ENCODE results near the gene MMD.
"Not testable (repeated sequence)": the region's sequence is repeated elsewhere in the genome, so short reads cannot be mapped to it uniquely, and the experiment has no call there.

MMD gene

GRCh38 chr17:55421179-55421934, at the start of gene MMD:
Gene MMD (minus strand): TSS chr17:55421835. CDS start chr17:55421695, 140 bp downstream.
- DNase-seq: peak; percentile 21

DNA sequence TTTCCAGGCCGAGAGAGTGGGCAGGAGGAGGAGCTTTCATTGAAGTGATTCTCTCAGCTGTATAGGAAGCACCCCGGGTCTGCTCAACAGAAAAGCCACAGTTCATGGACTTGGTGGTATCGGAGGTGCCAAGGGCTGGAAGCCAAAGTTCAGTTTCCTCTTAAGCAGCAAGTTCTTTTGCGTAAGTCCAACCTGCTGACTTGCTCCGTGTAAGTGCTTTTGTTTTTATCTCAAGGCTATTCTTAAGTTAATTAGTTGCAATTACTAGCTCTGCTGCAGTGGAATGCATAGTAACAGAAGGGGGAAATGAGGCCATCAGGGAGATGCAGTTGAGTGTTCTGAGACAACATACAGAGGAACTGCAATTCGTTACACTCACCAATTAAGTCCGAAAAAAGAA, 45.0 kb upstream of the MMD start:
- no peak for DNase-seq

- DNase-seq: not testable (repeated sequence)
Observed at GRCh38 chr17:55465771-55466170, 44.1 kb upstream of the MMD start.

- DNase-seq: no peak
Observed at GRCh38 chr17:55463600-55463999, 42.0 kb upstream of the MMD start.

- no peak for DNase-seq
Observed at GRCh38 chr17:55462711-55463110, 41.1 kb upstream of the MMD start.

GRCh38 chr17:55462234-55462633, 40.6 kb upstream of the MMD start:
- DNase-seq: no peak

- no peak for DNase-seq
Observed at GRCh38 chr17:55458978-55459377, 37.3 kb upstream of the MMD start.

DNA sequence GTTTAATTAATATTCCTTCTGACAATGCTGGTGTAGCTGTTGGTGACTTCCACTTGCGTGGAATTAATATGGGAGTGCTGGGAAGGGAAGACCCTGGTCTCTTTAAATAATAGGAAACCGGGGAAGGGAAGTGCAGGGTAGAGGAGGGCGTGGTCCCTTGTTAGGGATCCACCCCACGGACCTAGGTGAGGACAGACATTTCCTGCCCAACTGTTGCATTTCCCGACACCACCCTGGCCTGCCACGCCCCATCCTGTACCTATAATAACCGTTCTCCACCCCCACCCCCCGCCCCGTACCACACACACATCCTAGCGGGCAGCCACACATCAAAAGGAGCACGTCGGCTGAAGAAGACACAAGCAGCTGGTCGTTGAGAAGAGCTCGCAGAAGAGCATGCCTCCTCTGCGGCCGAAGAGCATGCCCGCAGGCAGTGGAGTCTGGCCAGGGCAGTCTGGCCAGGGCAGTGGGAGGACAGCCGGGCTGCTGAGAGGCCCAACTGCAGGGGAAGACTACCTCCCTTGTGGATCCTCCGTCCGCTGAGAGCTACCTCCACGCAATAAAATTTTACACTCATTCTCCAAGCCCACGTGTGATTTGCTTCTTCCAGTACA, 36.8 kb upstream of the MMD start:
- DNase-seq: no peak

- no peak for DNase-seq
Observed at GRCh38 chr17:55456307-55457240, 34.9 kb upstream of the MMD start.

- no peak for DNase-seq
Observed at GRCh38 chr17:55454906-55455474, 33.4 kb upstream of the MMD start.

- DNase-seq: no peak
Observed at GRCh38 chr17:55453839-55454557, 32.4 kb upstream of the MMD start.

- peak; percentile 46 for DNase-seq
Observed at GRCh38 chr17:55452139-55452790, 30.6 kb upstream of the MMD start.

DNA sequence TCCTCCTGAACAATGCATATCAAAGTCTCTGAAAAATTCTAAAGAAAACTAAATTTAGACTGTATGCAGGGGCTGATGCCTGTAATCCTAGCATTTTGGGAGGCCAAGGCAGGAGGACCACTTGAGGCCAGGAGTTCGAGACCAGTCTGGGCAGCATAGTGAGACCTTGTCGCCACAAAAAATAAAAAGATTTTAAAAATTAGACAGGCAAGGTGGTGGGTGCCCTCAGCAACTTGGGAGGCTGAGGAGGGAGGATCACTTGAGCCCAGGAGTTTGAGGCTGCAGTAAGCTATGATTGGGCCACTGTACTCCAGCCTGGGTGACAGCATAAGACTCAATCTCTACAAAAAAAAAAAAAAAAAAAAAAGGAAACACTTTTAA, 30.1 kb upstream of the MMD start:
- no peak for DNase-seq

- DNase-seq: peak; percentile 95
Observed at GRCh38 chr17:55451203-55451641, 29.6 kb upstream of the MMD start.

DNA sequence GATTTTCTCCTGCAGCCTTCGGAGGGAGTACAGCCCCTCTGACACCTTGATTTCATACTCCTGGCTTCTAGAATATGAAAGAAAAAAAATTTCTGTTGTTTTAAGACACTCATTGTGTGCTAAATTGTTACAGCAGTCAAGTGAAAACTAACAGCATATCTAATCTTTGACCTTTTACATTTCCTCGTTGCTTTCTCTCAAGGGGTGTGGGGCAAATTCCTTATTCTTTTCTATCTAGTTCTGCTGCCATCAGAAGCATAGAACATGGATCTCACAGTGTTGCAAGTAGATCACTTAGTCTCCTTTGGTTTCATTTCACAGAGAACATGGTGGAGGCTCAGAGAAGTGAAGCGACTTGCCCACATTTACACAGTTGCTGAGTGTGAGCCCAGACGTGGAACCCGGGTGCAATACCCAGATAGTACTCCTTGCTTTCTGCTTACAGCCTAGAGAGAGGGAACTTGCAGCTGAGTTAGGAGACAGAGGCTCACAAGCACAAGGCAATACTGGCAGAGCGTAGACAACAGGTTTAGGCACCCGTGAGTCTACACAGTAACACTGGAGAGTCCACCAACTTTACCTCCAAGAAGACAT, 28.7 kb upstream of the MMD start:
- DNase-seq: peak; percentile 53

DNA sequence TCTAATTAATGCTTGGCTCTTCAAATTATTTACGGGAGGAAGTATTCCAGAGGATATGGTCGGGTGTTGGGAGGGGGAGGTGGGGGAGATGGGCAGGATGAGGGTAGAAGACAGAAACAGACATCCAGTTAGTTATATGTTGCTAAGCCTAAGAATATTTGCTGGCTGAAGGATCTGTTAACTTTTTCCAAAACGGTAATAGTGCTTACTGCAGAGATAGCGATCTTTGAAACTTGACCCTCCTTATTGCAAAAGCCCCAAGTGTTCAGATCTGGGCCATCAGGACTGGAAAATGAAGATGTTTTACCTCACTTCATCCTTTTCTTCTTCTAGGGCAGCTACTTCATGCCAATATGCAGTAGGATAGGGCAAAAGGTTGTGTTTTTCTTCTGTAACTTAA, 27.0 kb upstream of the MMD start:
- DNase-seq: peak; percentile 52

- no peak for DNase-seq
Observed at GRCh38 chr17:55446581-55447205, 25.1 kb upstream of the MMD start.

DNA sequence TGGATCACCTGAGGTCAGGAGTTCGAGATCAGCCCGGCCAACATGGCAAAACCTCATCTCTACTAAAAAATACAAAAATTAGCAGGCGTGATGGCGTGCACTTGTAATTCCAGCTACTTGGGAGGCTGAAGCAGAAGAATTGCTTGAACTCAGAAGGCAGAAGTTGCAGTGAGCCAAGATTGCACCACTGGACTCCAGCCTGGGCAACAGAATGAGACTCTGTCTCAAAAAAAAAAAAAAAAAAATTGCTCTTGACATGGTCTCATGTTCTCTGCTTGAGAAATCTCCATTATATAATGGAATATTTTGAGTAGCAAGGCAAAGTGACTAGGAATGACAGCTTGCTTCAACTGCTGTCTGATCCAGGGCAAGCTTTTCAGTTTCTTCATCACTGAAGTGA, 24.4 kb upstream of the MMD start:
- DNase-seq: not testable (repeated sequence)

DNA sequence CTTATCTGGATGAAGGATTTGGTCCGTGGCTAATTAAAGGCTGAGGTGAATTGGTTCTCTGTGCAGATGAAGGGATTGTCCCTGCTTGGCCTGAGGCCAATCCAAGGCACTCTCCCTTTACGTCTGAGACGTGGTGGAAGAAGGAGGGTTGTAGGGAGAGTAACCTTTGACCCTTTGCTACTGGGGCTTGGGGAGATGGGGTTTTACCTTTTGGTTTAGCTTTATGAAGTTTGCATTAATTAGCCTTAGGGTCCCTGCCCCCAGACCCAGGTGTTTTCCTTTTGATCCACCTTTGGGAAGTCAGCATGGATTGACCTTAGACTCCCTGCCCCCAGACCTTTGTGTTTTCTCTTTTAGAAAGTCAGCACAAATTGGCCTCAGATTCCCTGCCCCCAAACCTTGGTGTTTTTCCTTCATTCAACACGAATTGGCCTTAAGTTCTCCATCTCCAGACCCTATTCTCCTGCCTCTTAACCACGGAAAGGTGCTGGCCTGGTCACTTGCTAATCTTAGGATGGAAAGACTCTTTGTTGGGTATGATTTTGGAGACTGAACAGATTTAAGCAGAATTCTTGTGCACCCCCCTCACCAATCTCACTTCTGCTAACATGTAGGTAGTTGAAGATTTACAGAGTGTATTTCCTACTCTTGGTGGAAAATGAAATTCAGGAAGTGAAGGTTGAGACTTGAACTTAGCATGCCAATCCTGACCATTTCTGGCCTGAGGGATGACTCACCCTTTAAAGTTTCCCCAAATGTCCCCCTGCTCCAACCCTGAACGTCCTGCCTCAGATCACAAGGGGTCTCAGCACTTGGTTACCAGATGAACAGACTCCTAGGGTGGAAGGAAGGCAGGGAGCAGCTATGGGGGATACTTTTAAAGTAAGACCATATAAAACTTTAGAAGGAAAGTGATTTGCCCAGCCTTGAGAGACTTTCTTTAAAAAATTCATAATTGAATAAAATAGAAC, 23.1 kb upstream of the MMD start:
- DNase-seq: no peak

- no peak for DNase-seq
Observed at GRCh38 chr17:55443904-55444303, 22.3 kb upstream of the MMD start.

Measured in hematopoietic multipotent progenitor cell treated with erythropoietin and hydrocortisone succinate and interleukin-3 and kit ligand, for 4 days (in vitro differentiated cells).